T-cell (primary cell): ENCODE data around the gene KCNMA1. TPM values are rescaled to one million over a fixed set of nuclear protein-coding genes. Genes with fewer than 3 reads are reported as not detected.

Experiments used
- ATAC-seq, 4 experiments: fragments of 200-7000 bp in 3 of 4; fragments of 150-1000 bp in 1 of 4; cut with Tn5 transposase; replicated peaks in 1 of 4; 1 replicate in 3 of 4; 2 replicates in 1 of 4; pipeline ENCODE4 v1.10.0; 2021; ENCODE audit warnings: moderate library complexity in 3 of 4, mild to moderate bottlenecking in 2 of 4, moderate number of reproducible peaks in 1 of 4
- CTCF ChIA-PET, 2 donors: fragments of 300-600 bp; sonication (Branson Sonifier 250); formaldehyde crosslinking; loops; one replicate each; lab custom pipeline; 2022; ENCODE audit warnings: antibody characterized with exemption in 2 of 2; lab: Charles Lee
- POLR2A ChIA-PET, 2 donors: fragments of 300-600 bp; sonication (Branson Sonifier 250); formaldehyde crosslinking; loops; one replicate each; lab custom pipeline; 2022; ENCODE audit warnings: antibody characterized with exemption in 2 of 2; lab: Charles Lee
- DNase-seq, 35 experiments: peaks; one replicate each; pipeline versions ENCODE4 v3.0.0 to v3.0.0-alpha.2; 2013 to 2023
- H3K27ac ChIP-seq: one replicate; pipeline ENCODE4 v1.5.1; 2013; ENCODE audit warnings: low read length
- H3K27me3 ChIP-seq, 2 experiments: replicated peaks in 1 of 2; 1 replicate in 1 of 2; 2 replicates in 1 of 2; pipeline versions ENCODE4 v1.6.1 to v1.7.0; 2013; ENCODE audit warnings: low read length in 1 of 2, mixed read lengths in 1 of 2; ENCODE audit not compliant: control insufficient read depth in 2 of 2, insufficient read depth in 2 of 2; ENCODE audit errors: extremely low read depth in 1 of 2
- H3K36me3 ChIP-seq, 2 donors: 1 replicate in 1 of 2; 2 replicates in 1 of 2; pipeline versions ENCODE4 v1.6.1 to v1.7.0; 2013; ENCODE audit warnings: low read length in 1 of 2; ENCODE audit not compliant: control insufficient read depth in 2 of 2, insufficient read depth in 1 of 2; ENCODE audit errors: extremely low read depth in 1 of 2
- H3K4me1 ChIP-seq, 2 experiments: 1 replicate in 1 of 2; 2 replicates in 1 of 2; pipeline versions ENCODE4 v1.6.1 to v1.7.0; 2013; ENCODE audit warnings: low read length in 2 of 2, mixed read lengths in 1 of 2; ENCODE audit not compliant: insufficient read depth in 2 of 2, control insufficient read depth in 1 of 2; ENCODE audit errors: extremely low read depth in 1 of 2
- H3K4me3 ChIP-seq, 2 donors: 1 replicate in 1 of 2; 2 replicates in 1 of 2; pipeline versions ENCODE4 v1.5.1 to v1.7.0; 2013; ENCODE audit warnings: mild to moderate bottlenecking in 2 of 2, low read length in 1 of 2, moderate library complexity in 1 of 2; ENCODE audit not compliant: control insufficient read depth in 1 of 2; ENCODE audit errors: extremely low read depth in 1 of 2
- H3K9me3 ChIP-seq: 2 replicates; pipeline ENCODE4 v1.7.0; 2013
- H3K27ac Mint-ChIP-seq, 2 donors: one replicate each; pipeline ENCODE4 v1.8.0; 2020 to 2021; ENCODE audit warnings: mild to moderate bottlenecking in 2 of 2, mixed read lengths in 2 of 2
- H3K27me3 Mint-ChIP-seq, 2 donors: one replicate each; pipeline ENCODE4 v1.8.0; 2021 to 2022; ENCODE audit warnings: mixed read lengths in 2 of 2
- H3K36me3 Mint-ChIP-seq: one replicate; pipeline ENCODE4 v1.8.0; 2021; ENCODE audit warnings: mixed read lengths
- H3K4me1 Mint-ChIP-seq, 3 donors: one replicate each; pipeline ENCODE4 v1.8.0; 2020 to 2022; ENCODE audit warnings: mixed read lengths in 3 of 3, mild to moderate bottlenecking in 1 of 3
- H3K4me3 Mint-ChIP-seq, 3 donors: one replicate each; pipeline ENCODE4 v1.8.0; 2020 to 2022; ENCODE audit warnings: mild to moderate bottlenecking in 3 of 3, mixed read lengths in 3 of 3, moderate library complexity in 3 of 3
- H3K9me3 Mint-ChIP-seq, 3 donors: one replicate each; pipeline ENCODE4 v1.8.0; 2020 to 2022; ENCODE audit warnings: mixed read lengths in 3 of 3
- WGBS: methylation state at CpG from one replicate; pipeline ENCODE4 v1.1.5; 2013; ENCODE audit warnings: missing lambda C conversion rate; ENCODE audit not compliant: insufficient coverage; 5-methylcytosine and 5-hydroxymethylcytosine counted together
- total RNA-seq, 35 experiments: library from RNA in 6 of 35; stranded (reverse) in 6 of 35; fragments of 120-200 nt in 1 of 35; gene quantifications; one replicate each; pipeline versions ENCODE4 v1.2.1 to v1.2.4 and lab custom pipeline; 2013 to 2026

The KCNMA1 gene
- total RNA-seq, 5 donors from 2014 or later (not counting 1 experiment from before 2014, with no cell fraction given), result 0.14 to 1.6 (median 0.60) TPM

DNA sequence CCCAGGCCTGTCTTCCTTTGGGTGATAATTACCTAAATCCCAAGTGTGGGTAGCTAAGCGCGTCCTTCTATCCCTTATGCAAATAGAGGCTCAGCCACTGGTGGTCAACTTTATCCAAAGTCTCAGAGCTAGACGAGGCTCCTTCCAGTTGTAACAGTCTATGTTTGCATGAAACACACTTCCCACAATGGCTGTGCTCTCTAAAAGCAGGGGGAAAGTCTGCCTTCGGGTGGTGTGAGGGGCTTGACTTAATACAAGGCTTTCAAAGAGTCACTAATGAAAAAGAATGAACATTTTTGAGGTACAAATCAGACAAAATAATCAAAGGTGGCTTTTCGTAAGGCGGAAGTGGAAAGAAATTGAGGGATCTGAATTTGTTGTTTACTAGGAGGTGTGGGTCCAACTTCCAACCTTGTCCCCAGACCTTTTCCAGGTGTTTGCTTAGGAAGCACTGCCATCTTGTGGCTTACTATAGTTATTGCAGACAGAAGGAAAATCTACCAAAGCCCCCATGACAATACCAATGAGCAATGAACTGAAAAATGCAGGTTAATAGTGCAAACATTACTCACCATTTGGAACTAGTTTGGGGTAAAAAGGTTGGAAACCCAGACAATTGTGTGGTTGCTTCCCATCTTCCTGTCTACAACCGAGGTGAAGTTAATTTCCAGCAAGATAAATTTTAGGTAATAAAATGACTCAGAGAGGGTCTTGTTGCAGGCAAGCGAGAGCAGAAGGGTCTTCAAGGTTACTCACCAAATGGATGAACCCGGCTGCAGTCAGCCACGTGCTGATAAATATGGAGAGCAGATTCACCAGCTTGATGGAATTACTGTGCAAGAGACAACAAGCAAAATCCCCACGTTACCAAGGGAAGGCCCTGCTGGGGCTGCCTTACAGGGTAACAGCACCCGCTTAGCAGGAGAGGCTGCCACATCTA, 525.7 kb downstream of the KCNMA1 start:
- no peaks in the 10 kb centered on the region for H3K4me1 Mint-ChIP-seq
- 58% methylated on average over 6 of the region's 12 CpGs for WGBS
- Histone ChIP-seq H3K4me3 (no peak overlapping the region), H3K9me3 (no peaks in the 10 kb centered on the region), H3K27ac (no peak overlapping the region), H3K27me3 (no peaks in the 10 kb centered on the region), H3K4me1 (no peaks in the 10 kb centered on the region), H3K36me3 (no peaks in the 10 kb centered on the region)
- H3K27ac Mint-ChIP-seq, result no peak overlapping the region
- H3K9me3 Mint-ChIP-seq, result no peaks in the 10 kb centered on the region
- peak in 3 of 35 experiments; percentile 4 to 50 (median 5) for DNase-seq
- ChIA-PET CTCF (interaction anchor here in 1 of 2 donors (0.6 kb wide), 1 partner anchor 563 kb away, joined by 4 read pairs; no protein-coding TSS in a partner anchor), POLR2A (no interaction called here)
- H3K4me3 Mint-ChIP-seq, result no peak overlapping the region
- peaks cover 0 to 2% of the 10 kb centered on the region in 2 donors for H3K27me3 Mint-ChIP-seq
- no peak for ATAC-seq
- H3K36me3 Mint-ChIP-seq, result no peaks in the 10 kb centered on the region

GRCh38 chr10:77110757-77111156, 526.9 kb downstream of the KCNMA1 start:
- CTCF ChIA-PET, result no interaction called here
- WGBS, result 88% methylated on average over 1 of the region's 4 CpGs
- no peak for ATAC-seq

GRCh38 chr10:77109351-77109994, 528.1 kb downstream of the KCNMA1 start:
- Mint-ChIP-seq H3K4me3 (no peak overlapping the region), H3K27ac (no peak overlapping the region), H3K4me1 (peaks cover 0 to 5% (median 0%) of the 10 kb centered on the region in 3 donors), H3K36me3 (no peaks in the 10 kb centered on the region), H3K27me3 (peaks cover 0 to 1% of the 10 kb centered on the region in 2 donors), H3K9me3 (no peaks in the 10 kb centered on the region)
- DNase-seq (no peak), ATAC-seq (no peak)
- Histone ChIP-seq H3K9me3 (no peaks in the 10 kb centered on the region), H3K27ac (no peak overlapping the region), H3K4me1 (no peaks in the 10 kb centered on the region), H3K27me3 (no peaks in the 10 kb centered on the region), H3K4me3 (no peak overlapping the region), H3K36me3 (no peaks in the 10 kb centered on the region)
- 77% methylated on average over 3 of the region's 9 CpGs for WGBS
- CTCF ChIA-PET, result interaction anchor here (0.5 to 1.1 kb wide), 2 partner anchors 101 to 632 kb away, joined by 3 to 4 read pairs; no protein-coding TSS in a partner anchor
- POLR2A ChIA-PET, result no interaction called here

More at GRCh38 chr10:77110757-77111156, 526.9 kb downstream of the KCNMA1 start:
- no peak overlapping the region for H3K4me3 ChIP-seq
- H3K9me3 Mint-ChIP-seq, result no peaks in the 10 kb centered on the region
- peaks cover 0 to 3% (median 0%) of the 10 kb centered on the region in 3 donors for H3K4me1 Mint-ChIP-seq
- H3K36me3 Mint-ChIP-seq, result no peaks in the 10 kb centered on the region
- H3K36me3 ChIP-seq, result no peaks in the 10 kb centered on the region
- no peak overlapping the region for H3K27ac Mint-ChIP-seq
- no peak for DNase-seq
- H3K27me3 Mint-ChIP-seq, result peaks cover 0 to 1% of the 10 kb centered on the region in 2 donors
- H3K4me1 ChIP-seq, result no peaks in the 10 kb centered on the region
- POLR2A ChIA-PET, result no interaction called here
- H3K4me3 Mint-ChIP-seq, result no peak overlapping the region
- no peak overlapping the region for H3K27ac ChIP-seq
- no peaks in the 10 kb centered on the region for H3K27me3 ChIP-seq
- H3K9me3 ChIP-seq, result no peaks in the 10 kb centered on the region

- H3K36me3 Mint-ChIP-seq, result no peaks in the 10 kb centered on the region
- no peaks in the 10 kb centered on the region for H3K9me3 ChIP-seq
- no peaks in the 10 kb centered on the region for H3K4me1 ChIP-seq
- peaks cover 0 to 5% (median 0%) of the 10 kb centered on the region in 3 donors for H3K4me1 Mint-ChIP-seq
- no peak overlapping the region for H3K4me3 ChIP-seq
- ATAC-seq, result no peak
- H3K4me3 Mint-ChIP-seq, result no peak overlapping the region
- H3K27me3 ChIP-seq, result no peaks in the 10 kb centered on the region
- no peaks in the 10 kb centered on the region for H3K36me3 ChIP-seq
- H3K27ac Mint-ChIP-seq, result no peak overlapping the region
- CTCF ChIA-PET, result no interaction called here
- H3K27ac ChIP-seq, result no peak overlapping the region
- POLR2A ChIA-PET, result interaction anchor here in 1 of 2 donors (0.5 kb wide), 1 partner anchor 29 kb away, joined by 7 read pairs; no protein-coding TSS in a partner anchor
- H3K27me3 Mint-ChIP-seq, result peaks cover 3 to 8% of the 10 kb centered on the region in 2 donors
- DNase-seq, result no peak
- H3K9me3 Mint-ChIP-seq, result no peaks in the 10 kb centered on the region
- 80% methylated on average over 1 of the region's 3 CpGs for WGBS
Observed at GRCh38 chr10:77106676-77107075, 530.9 kb downstream of the KCNMA1 start.

DNA sequence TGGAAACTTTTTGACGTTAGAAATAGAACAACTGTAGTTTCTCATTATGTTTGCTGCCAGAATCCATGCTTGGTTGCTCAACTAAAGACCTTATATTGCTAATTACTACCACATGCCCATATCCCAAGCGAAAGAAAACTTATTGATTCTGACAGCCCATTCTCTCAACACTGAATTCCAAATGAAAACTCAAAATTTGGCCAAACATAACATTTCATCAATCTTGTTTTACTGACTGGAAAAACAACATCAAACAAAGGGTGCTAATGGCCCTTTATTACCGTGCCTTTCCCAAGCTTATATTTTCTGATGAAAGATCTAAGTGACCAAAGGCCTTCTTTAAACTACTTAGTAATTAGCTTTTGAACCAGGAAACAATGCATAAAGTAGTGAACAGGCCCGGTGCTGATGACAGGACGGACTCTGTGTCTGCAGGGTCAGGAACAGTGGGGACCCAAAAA, 531.8 kb downstream of the KCNMA1 start:
- Histone ChIP-seq H3K27ac (no peak overlapping the region), H3K4me3 (no peak overlapping the region), H3K9me3 (no peaks in the 10 kb centered on the region), H3K27me3 (no peaks in the 10 kb centered on the region), H3K4me1 (no peaks in the 10 kb centered on the region), H3K36me3 (no peaks in the 10 kb centered on the region)
- ATAC-seq, result no peak
- no peak overlapping the region for H3K27ac Mint-ChIP-seq
- CTCF ChIA-PET, result interaction anchor here in 1 of 2 donors (0.9 kb wide), 1 partner anchor 340 kb away, joined by 4 read pairs; no protein-coding TSS in a partner anchor
- H3K27me3 Mint-ChIP-seq, result peaks cover 3 to 16% of the 10 kb centered on the region in 2 donors
- H3K4me3 Mint-ChIP-seq, result no peak overlapping the region
- WGBS, result 96% methylated on average over 3 of the region's 5 CpGs
- no peak for DNase-seq
- peaks cover 0 to 5% (median 0%) of the 10 kb centered on the region in 3 donors for H3K4me1 Mint-ChIP-seq
- H3K9me3 Mint-ChIP-seq, result no peaks in the 10 kb centered on the region
- POLR2A ChIA-PET, result interaction anchor here in 1 of 2 donors (0.7 kb wide), 1 partner anchor 58 kb away, joined by 4 read pairs; no protein-coding TSS in a partner anchor
- H3K36me3 Mint-ChIP-seq, result no peaks in the 10 kb centered on the region

DNA sequence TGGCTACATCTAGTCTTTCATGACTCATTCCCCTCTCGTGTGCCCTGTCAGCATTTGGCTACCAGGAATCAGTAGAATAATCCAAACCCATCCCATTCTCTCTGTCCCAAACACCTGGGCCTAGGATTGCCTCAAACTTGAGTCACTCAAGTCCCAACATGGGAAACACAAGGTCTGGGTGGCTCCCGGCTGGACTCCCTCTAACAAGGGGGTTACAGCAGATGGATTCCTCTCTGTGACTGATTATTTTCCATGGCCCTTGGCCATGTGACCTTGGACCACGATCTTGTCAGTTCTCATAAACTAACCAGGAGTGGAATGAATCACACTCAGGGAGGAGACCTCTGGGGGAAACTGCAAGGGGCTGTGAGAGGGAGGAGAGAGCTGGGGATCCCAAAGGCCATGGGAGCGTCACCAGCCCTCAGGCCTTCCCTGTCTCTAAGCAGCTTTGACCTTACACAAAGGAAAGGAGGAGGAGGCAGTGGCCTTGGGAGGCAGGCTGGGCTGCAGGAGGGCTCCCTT, 533.1 kb downstream of the KCNMA1 start:
- H3K4me1 ChIP-seq, result no peaks in the 10 kb centered on the region
- Mint-ChIP-seq H3K36me3 (no peaks in the 10 kb centered on the region), H3K4me1 (peaks cover 0 to 5% (median 0%) of the 10 kb centered on the region in 3 donors), H3K4me3 (no peak overlapping the region), H3K27me3 (peaks cover 3 to 16% of the 10 kb centered on the region in 2 donors), H3K9me3 (no peaks in the 10 kb centered on the region), H3K27ac (no peak overlapping the region)
- no peaks in the 10 kb centered on the region for H3K27me3 ChIP-seq
- WGBS, result 72% methylated on average over 3 of the region's 4 CpGs
- ChIA-PET CTCF (interaction anchor here in 1 of 2 donors (0.6 kb wide), 1 partner anchor 60 kb away, joined by 3 read pairs; no protein-coding TSS in a partner anchor), POLR2A (no interaction called here)
- no peak overlapping the region for H3K27ac ChIP-seq
- H3K36me3 ChIP-seq, result no peaks in the 10 kb centered on the region
- no peaks in the 10 kb centered on the region for H3K9me3 ChIP-seq
- no peak for DNase-seq
- no peak overlapping the region for H3K4me3 ChIP-seq
- ATAC-seq, result no peak
